ENCODE measurements around the gene OR1K1. TPM values are rescaled to one million over a fixed set of nuclear protein-coding genes. Genes with fewer than 3 reads are reported as not detected.

OR1K1 gene
- total and polyA plus RNA-seq, 10 of the 15 experiments (the other 5 are each of a cell fraction or from before 2014, with no cell fraction given) = not detected

DNA sequence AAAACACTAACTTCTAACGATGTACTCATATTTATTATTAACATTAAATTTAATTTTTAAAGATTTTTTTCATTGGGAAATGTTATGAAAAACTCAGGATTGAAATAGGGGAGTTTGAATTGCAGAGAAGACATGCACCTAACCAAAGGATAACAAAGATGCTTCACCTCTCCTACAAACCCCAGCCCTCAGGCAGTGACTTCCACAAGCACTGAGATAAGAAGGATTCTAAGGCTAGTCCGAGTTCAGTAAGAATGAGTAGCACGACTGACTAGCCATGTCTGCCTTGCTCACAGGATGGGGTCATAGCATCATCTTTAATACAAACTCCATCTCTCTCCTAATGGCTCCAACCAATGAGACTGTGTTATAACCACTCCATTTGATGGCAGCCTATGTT lies 18.3 kb upstream of the OR1K1 start:
- FAIRE-seq = no peak
- no peaks in the 10 kb centered on the region for H3K9me3 ChIP-seq (replicated peaks; ENCODE audit: control insufficient read depth, insufficient read depth, low read length)
- DNase-seq (ENCODE audit: low read depth, low spot score) = no peak
- ChIA-PET RAD21 (ENCODE audit: unreplicated experiment) (no interaction called here), SMC1A (ENCODE audit: uncharacterized antibody, unreplicated experiment) (no interaction called here), POLR2A (no interaction called here), CTCF (no interaction called here)
- no peaks in the 10 kb centered on the region for H3K27me3 ChIP-seq (replicated peaks in 1 of 2; ENCODE audit: control insufficient read depth in 2 of 2, insufficient read depth in 2 of 2, low read length in 1 of 2)
- intact Hi-C loops (cut with micrococcal nuclease; ENCODE audit: unreplicated experiment) (no loop called here), in situ Hi-C loops (cut with MboI) (no loop called here)
- no peak overlapping the region for H3K4me2 ChIP-seq (ENCODE audit: control insufficient read depth, insufficient read depth)
- H2AFZ ChIP-seq (ENCODE audit: control insufficient read depth, low read depth, low read length) = no peak overlapping the region
- WGBS (ENCODE audit: insufficient coverage, insufficient replicate concordance, low lambda C conversion rate, missing lambda C conversion rate) = 0% methylated on average over 3 of the region's 3 CpGs
- H3K4me1 ChIP-seq (ENCODE audit: control insufficient read depth, insufficient read depth, low read length) = no peaks in the 10 kb centered on the region
- H3K9ac ChIP-seq (ENCODE audit: control insufficient read depth, insufficient read depth, low read length) = no peak overlapping the region
- ATAC-seq = no peak
- no peaks in the 10 kb centered on the region for H4K20me1 ChIP-seq (ENCODE audit: control insufficient read depth, insufficient read depth)
- no peaks in the 10 kb centered on the region for H3K79me2 ChIP-seq (ENCODE audit: control insufficient read depth, insufficient read depth, low read length)
- no peak overlapping the region for H3K4me3 ChIP-seq
- no TSS peak for BruUV-seq (replicated peaks)
- no peak overlapping the region for H3K27ac ChIP-seq (ENCODE audit: control insufficient read depth, insufficient read depth)
- H3K36me3 ChIP-seq (ENCODE audit: control insufficient read depth in 2 of 2, insufficient read depth in 2 of 2, low read length in 1 of 2) = no peaks in the 10 kb centered on the region
- TF ChIP-seq SREBF2 (IDR thresholded peaks at IDR 0.05; ENCODE audit: low read length) (no peak), RFX5 (IDR thresholded peaks at IDR 0.05; ENCODE audit: low read depth, low read length) (no peak), ZBTB33 (IDR thresholded peaks at IDR 0.05) (no peak), HCFC1 (IDR thresholded peaks at IDR 0.05; ENCODE audit: low read length) (no peak), NFYB (IDR thresholded peaks at IDR 0.05; ENCODE audit: insufficient read depth, low read depth, low read length) (no peak), SP1 (IDR thresholded peaks at IDR 0.05; ENCODE audit: low read depth, low read length) (no peak), NR2F1 (conservative IDR thresholded peaks at IDR 0.05) (no peak), USF1 (IDR thresholded peaks at IDR 0.05; ENCODE audit: borderline replicate concordance, extremely low read length, insufficient read depth, low read depth, low read length) (no peak), RUNX3 (IDR thresholded peaks at IDR 0.05; ENCODE audit: low read length) (no peak), RELA (IDR thresholded peaks at IDR 0.05; ENCODE audit: borderline replicate concordance, partially characterized antibody) (no peak), MTA3 (IDR thresholded peaks at IDR 0.05; ENCODE audit: borderline replicate concordance, low read length) (no peak), MTA2 (IDR thresholded peaks at IDR 0.05; ENCODE audit: low read depth) (no peak), PAX5 (IDR thresholded peaks at IDR 0.05; ENCODE audit: borderline replicate concordance, low read depth, low read length) (no peak), MLLT1 (IDR thresholded peaks at IDR 0.05) (no peak), KLF5 (IDR thresholded peaks at IDR 0.05; ENCODE audit: partially characterized antibody) (no peak), STAT1 (conservative IDR thresholded peaks at IDR 0.05) (no peak)
- TF ChIP-seq, protein P1, sequence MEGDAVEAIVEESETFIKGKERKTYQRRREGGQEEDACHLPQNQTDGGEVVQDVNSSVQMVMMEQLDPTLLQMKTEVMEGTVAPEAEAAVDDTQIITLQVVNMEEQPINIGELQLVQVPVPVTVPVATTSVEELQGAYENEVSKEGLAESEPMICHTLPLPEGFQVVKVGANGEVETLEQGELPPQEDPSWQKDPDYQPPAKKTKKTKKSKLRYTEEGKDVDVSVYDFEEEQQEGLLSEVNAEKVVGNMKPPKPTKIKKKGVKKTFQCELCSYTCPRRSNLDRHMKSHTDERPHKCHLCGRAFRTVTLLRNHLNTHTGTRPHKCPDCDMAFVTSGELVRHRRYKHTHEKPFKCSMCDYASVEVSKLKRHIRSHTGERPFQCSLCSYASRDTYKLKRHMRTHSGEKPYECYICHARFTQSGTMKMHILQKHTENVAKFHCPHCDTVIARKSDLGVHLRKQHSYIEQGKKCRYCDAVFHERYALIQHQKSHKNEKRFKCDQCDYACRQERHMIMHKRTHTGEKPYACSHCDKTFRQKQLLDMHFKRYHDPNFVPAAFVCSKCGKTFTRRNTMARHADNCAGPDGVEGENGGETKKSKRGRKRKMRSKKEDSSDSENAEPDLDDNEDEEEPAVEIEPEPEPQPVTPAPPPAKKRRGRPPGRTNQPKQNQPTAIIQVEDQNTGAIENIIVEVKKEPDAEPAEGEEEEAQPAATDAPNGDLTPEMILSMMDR (IDR thresholded peaks at IDR 0.05 in 2 of 3, conservative IDR thresholded peaks at IDR 0.05 in 1 of 3; ENCODE audit: control insufficient read depth in 2 of 3, extremely low read depth in 1 of 3, insufficient read depth in 1 of 3, low read depth in 3 of 3, low read length in 3 of 3) = no peak
- TF ChIP-seq, protein P2, sequence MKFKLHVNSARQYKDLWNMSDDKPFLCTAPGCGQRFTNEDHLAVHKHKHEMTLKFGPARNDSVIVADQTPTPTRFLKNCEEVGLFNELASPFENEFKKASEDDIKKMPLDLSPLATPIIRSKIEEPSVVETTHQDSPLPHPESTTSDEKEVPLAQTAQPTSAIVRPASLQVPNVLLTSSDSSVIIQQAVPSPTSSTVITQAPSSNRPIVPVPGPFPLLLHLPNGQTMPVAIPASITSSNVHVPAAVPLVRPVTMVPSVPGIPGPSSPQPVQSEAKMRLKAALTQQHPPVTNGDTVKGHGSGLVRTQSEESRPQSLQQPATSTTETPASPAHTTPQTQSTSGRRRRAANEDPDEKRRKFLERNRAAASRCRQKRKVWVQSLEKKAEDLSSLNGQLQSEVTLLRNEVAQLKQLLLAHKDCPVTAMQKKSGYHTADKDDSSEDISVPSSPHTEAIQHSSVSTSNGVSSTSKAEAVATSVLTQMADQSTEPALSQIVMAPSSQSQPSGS (IDR thresholded peaks at IDR 0.05; ENCODE audit: low read length) = no peak

Measured in GM12878 (cell line).